HepG2 (cell line): ENCODE data around the gene CCDC33. TPM values are rescaled to one million over a fixed set of nuclear protein-coding genes. Genes with fewer than 3 reads are reported as not detected.

Source experiments
- KLF11 ChIP-seq: IDR thresholded peaks from 2 replicates; pipeline ENCODE4 v1.6.1; 2016; ENCODE audit warnings: missing compliant biosample characterization
- NCOA2 ChIP-seq: sonication (generic); formaldehyde crosslinking; IDR thresholded peaks from 2 replicates; pipeline ENCODE4 v1.8.0; 2022; ENCODE audit warnings: inconsistent platforms
- ONECUT2 ChIP-seq: sonication (generic); formaldehyde crosslinking; IDR thresholded peaks from 2 replicates; pipeline ENCODE4 v1.4.0; 2020; ENCODE audit warnings: missing genetic modification reagents
- ZBTB8A ChIP-seq: sonication (generic); formaldehyde crosslinking; IDR thresholded peaks from 2 replicates; pipeline ENCODE4 v1.4.0; 2020; ENCODE audit warnings: mild to moderate bottlenecking, low read depth, missing genetic modification reagents, borderline replicate concordance
- ZNF431 ChIP-seq: sonication (generic); formaldehyde crosslinking; IDR thresholded peaks from 2 replicates; pipeline ENCODE4 v1.9.0; 2022; ENCODE audit warnings: missing genetic modification reagents, low read depth, mild to moderate bottlenecking, borderline replicate concordance
- ZNF543 ChIP-seq: sonication (generic); formaldehyde crosslinking; IDR thresholded peaks from 2 replicates; pipeline ENCODE4 v1.4.0; 2020; ENCODE audit warnings: mild to moderate bottlenecking, missing genetic modification reagents
- ZNF672 ChIP-seq: sonication (generic); formaldehyde crosslinking; IDR thresholded peaks from 2 replicates; pipeline ENCODE4 v1.8.1; 2022; ENCODE audit warnings: missing genetic modification reagents
- polyA plus RNA-seq, 8 experiments: library from polyadenylated mRNA; depleted of rRNA in 3 of 8; stranded (reverse) in 7 of 8; unstranded in 1 of 8; fragments of >200 nt; fragmentation: Illumina TruSeq in 4 of 8; extraction: Trizol in 4 of 8; gene quantifications; 2 replicates each; pipeline versions ENCODE4 v1.2.1 to v1.2.3, GENCODE V29; 2011 to 2016; ENCODE audit warnings: low read depth in 4 of 8, missing spikeins in 1 of 8, mixed read lengths in 1 of 8; ENCODE audit not compliant: insufficient read depth in 1 of 8
- total RNA-seq, 5 experiments: library from RNA; depleted of rRNA; stranded (reverse); fragments of >200 nt; fragmentation: Illumina TruSeq; extraction: Trizol; gene quantifications; 2 replicates each; pipeline ENCODE4 v1.2.3, GENCODE V29; 2016; ENCODE audit warnings: low read depth in 1 of 5
- TF ChIP-seq, protein P1 (sequence below), 2 experiments: sonication (generic) in 1 of 2; formaldehyde crosslinking in 1 of 2; IDR thresholded peaks; 2 replicates each; pipeline versions ENCODE4 v1.4.0 to v1.6.1; 2016 to 2020; ENCODE audit warnings: borderline replicate concordance in 1 of 2, low read depth in 1 of 2, mild to moderate bottlenecking in 1 of 2, missing genetic modification reagents in 1 of 2
- TF ChIP-seq, protein P2 (sequence below): sonication (generic); formaldehyde crosslinking; IDR thresholded peaks from 2 replicates; pipeline ENCODE4 v1.8.1; 2022; ENCODE audit warnings: low read depth, mild to moderate bottlenecking, missing genetic modification reagents
- TF ChIP-seq, protein P3 (sequence below): sonication (generic); formaldehyde crosslinking; IDR thresholded peaks from 2 replicates; pipeline ENCODE4 v1.4.0; 2020; ENCODE audit warnings: missing genetic modification reagents
- TF ChIP-seq, protein P4 (sequence below): sonication (generic); formaldehyde crosslinking; IDR thresholded peaks from 2 replicates; pipeline ENCODE4 v1.4.0; 2020; ENCODE audit warnings: mild to moderate bottlenecking, missing genetic modification reagents
- TF ChIP-seq, protein P5 (sequence below): IDR thresholded peaks from 2 replicates; pipeline ENCODE4 v1.6.1; 2016; ENCODE audit warnings: missing genetic modification reagents, missing compliant biosample characterization

CCDC33 gene
- total and polyA plus RNA-seq, 2 of the 13 experiments (the other 11 are each of a cell fraction or from before 2014, with no cell fraction given): 0.30 TPM; not detected in 1

DNA sequence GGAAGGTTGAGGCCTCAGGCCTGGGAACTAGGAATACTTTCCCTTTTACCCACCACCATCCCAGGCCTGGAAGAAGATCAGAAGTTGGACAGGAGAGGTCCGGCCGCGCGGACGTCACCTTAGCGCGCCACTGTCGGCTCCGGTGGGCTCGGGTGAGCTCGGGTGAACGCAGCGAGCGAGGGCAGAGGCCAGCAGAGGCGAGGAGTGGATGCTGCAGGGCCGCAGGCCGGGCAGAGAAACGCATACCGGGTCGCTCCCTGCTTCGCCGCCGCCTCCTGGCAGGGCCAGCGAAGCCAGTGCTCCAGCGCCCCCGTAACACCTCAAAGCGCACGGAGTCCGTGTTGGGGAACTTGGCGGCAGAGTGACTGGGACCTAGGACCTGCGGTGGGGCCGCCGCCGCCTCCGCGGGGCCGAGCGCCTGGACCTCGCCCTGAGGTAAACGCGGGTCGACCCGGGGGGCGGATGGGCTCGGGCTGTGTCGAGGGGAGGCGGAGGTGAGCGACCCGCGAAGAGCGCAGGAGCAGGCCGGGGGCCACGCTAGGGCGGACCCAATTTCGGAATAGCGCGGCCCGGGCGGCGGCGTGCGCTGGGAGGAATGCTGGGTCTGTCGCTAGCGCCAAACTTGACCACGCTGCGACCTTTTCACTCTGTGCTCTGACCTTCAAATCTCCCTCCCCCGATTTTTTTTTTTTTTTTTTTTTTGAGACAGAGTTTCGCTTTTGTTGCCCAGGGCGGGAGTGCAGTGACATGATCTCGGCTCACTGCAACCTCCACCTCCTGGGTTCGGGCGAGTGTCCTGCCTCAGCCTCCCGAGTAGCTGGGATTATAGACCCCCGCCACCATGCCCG, 129.7 kb downstream of the CCDC33 start (continued):
- TF ChIP-seq, protein P1, sequence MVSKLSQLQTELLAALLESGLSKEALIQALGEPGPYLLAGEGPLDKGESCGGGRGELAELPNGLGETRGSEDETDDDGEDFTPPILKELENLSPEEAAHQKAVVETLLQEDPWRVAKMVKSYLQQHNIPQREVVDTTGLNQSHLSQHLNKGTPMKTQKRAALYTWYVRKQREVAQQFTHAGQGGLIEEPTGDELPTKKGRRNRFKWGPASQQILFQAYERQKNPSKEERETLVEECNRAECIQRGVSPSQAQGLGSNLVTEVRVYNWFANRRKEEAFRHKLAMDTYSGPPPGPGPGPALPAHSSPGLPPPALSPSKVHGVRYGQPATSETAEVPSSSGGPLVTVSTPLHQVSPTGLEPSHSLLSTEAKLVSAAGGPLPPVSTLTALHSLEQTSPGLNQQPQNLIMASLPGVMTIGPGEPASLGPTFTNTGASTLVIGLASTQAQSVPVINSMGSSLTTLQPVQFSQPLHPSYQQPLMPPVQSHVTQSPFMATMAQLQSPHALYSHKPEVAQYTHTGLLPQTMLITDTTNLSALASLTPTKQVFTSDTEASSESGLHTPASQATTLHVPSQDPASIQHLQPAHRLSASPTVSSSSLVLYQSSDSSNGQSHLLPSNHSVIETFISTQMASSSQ (IDR thresholded peaks at IDR 0.05; ENCODE audit: low read depth): no peak
- TF ChIP-seq, protein P1 (CRISPR knock-in tag; IDR thresholded peaks at IDR 0.05; ENCODE audit: borderline replicate concordance): 0 out of 2 replicates have a peak, but pooled peaks have one; percentile 20
- TF ChIP-seq ZNF431 (CRISPR knock-in tag) (no peak), KLF11 (CRISPR knock-in tag) (no peak), ZBTB8A (CRISPR knock-in tag) (no peak), NCOA2 (CRISPR knock-in tag) (no peak), ZNF672 (CRISPR knock-in tag) (no peak), ONECUT2 (CRISPR knock-in tag) (no peak), ZNF543 (CRISPR knock-in tag) (no peak)
- TF ChIP-seq, protein P2, sequence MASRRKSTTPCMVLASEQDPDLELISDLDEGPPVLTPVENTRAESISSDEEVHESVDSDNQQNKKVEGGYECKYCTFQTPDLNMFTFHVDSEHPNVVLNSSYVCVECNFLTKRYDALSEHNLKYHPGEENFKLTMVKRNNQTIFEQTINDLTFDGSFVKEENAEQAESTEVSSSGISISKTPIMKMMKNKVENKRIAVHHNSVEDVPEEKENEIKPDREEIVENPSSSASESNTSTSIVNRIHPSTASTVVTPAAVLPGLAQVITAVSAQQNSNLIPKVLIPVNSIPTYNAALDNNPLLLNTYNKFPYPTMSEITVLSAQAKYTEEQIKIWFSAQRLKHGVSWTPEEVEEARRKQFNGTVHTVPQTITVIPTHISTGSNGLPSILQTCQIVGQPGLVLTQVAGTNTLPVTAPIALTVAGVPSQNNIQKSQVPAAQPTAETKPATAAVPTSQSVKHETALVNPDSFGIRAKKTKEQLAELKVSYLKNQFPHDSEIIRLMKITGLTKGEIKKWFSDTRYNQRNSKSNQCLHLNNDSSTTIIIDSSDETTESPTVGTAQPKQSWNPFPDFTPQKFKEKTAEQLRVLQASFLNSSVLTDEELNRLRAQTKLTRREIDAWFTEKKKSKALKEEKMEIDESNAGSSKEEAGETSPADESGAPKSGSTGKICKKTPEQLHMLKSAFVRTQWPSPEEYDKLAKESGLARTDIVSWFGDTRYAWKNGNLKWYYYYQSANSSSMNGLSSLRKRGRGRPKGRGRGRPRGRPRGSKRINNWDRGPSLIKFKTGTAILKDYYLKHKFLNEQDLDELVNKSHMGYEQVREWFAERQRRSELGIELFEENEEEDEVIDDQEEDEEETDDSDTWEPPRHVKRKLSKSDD (CRISPR knock-in tag): peak; percentile 64; the same call in 1 of the 2 replicates
- TF ChIP-seq, protein P3, sequence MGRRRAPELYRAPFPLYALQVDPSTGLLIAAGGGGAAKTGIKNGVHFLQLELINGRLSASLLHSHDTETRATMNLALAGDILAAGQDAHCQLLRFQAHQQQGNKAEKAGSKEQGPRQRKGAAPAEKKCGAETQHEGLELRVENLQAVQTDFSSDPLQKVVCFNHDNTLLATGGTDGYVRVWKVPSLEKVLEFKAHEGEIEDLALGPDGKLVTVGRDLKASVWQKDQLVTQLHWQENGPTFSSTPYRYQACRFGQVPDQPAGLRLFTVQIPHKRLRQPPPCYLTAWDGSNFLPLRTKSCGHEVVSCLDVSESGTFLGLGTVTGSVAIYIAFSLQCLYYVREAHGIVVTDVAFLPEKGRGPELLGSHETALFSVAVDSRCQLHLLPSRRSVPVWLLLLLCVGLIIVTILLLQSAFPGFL (CRISPR knock-in tag): no peak
- TF ChIP-seq, protein P4, sequence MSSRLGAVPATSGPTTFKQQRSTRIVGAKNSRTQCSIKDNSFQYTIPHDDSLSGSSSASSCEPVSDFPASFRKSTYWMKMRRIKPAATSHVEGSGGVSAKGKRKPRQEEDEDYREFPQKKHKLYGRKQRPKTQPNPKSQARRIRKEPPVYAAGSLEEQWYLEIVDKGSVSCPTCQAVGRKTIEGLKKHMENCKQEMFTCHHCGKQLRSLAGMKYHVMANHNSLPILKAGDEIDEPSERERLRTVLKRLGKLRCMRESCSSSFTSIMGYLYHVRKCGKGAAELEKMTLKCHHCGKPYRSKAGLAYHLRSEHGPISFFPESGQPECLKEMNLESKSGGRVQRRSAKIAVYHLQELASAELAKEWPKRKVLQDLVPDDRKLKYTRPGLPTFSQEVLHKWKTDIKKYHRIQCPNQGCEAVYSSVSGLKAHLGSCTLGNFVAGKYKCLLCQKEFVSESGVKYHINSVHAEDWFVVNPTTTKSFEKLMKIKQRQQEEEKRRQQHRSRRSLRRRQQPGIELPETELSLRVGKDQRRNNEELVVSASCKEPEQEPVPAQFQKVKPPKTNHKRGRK (CRISPR knock-in tag): no peak
- TF ChIP-seq, protein P5, sequence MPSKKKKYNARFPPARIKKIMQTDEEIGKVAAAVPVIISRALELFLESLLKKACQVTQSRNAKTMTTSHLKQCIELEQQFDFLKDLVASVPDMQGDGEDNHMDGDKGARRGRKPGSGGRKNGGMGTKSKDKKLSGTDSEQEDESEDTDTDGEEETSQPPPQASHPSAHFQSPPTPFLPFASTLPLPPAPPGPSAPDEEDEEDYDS (CRISPR knock-in tag): no peak
